HepG2 (cell line): ENCODE results near the gene SPRY1. TPM values are rescaled to one million over a fixed set of nuclear protein-coding genes. Genes with fewer than 3 reads are reported as not detected.
A peak's percentile ranks its signal among the peaks of the same experiment; 100 is the strongest.

ENCODE experiments used
- ATAC-seq: fragments of 200-7000 bp; cut with Tn5 transposase; 3 replicates; pipeline ENCODE4 v1.9.1; 2020; ENCODE audit warnings: mild to moderate bottlenecking, moderate library complexity
- BruUV-seq: library from RNA; stranded (reverse); fragments of 400-500 nt; replicated peaks from 2 replicates; lab custom pipeline; 2021; lab: Mats Ljungman, UMichigan
- CTCF ChIA-PET: fragments of 300-600 bp; formaldehyde crosslinking; extraction: SDS; loops from one replicate; lab custom pipeline; 2021; ENCODE audit warnings: low total read pairs, inconsistent platforms, low intra/inter-chr PET ratio; lab: Yijun Ruan, JAX
- POLR2A ChIA-PET: fragments of 350-600 bp; sonication (Branson Sonifier 250); formaldehyde crosslinking; loops from one replicate; lab custom pipeline; 2020; ENCODE audit warnings: antibody characterized with exemption, inconsistent platforms; lab: Yijun Ruan, JAX
- DNase-seq: peaks from one replicate; pipeline ENCODE4 v3.0.0-alpha.2; 2015; ENCODE audit warnings: low spot score
- FAIRE-seq: peaks from 3 replicates; lab custom pipeline; 2011; peaks lifted over from hg19 to GRCh38; lab: Jason Lieb, UNC
- H2AFZ ChIP-seq: one replicate; pipeline ENCODE4 v1.6.1; 2011; ENCODE audit warnings: low read length, inconsistent platforms
- H3K27ac ChIP-seq: fragments of 300-600 bp; 3 replicates; pipeline ENCODE4 v1.8.0; 2011; ENCODE audit warnings: mixed run types, mild to moderate bottlenecking, mixed read lengths, low read length, inconsistent platforms; ENCODE audit not compliant: insufficient read depth; ENCODE audit errors: extremely low read length
- H3K27me3 ChIP-seq, 2 experiments: fragments of 200-600 bp in 1 of 2; 2 replicates in 1 of 2; 3 replicates in 1 of 2; pipeline versions ENCODE4 v1.6.0 to v1.8.0; 2011; ENCODE audit warnings: low read length in 2 of 2, mild to moderate bottlenecking in 2 of 2, moderate library complexity in 2 of 2, inconsistent platforms in 1 of 2; ENCODE audit not compliant: insufficient read depth in 2 of 2, control insufficient read depth in 1 of 2
- H3K36me3 ChIP-seq, 2 experiments: fragments of 200-600 bp in 1 of 2; replicated peaks in 1 of 2; 2 replicates in 1 of 2; 3 replicates in 1 of 2; pipeline versions ENCODE4 v1.5.1 to v1.8.0; 2011; ENCODE audit warnings: low read length in 2 of 2, inconsistent platforms in 1 of 2; ENCODE audit not compliant: insufficient read depth in 2 of 2, control insufficient read depth in 1 of 2
- H3K4me1 ChIP-seq: 2 replicates; pipeline ENCODE4 v1.5.1; 2012; ENCODE audit warnings: low read length, inconsistent platforms; ENCODE audit not compliant: insufficient read depth
- H3K4me2 ChIP-seq: 2 replicates; pipeline ENCODE4 v1.6.0; 2011; ENCODE audit warnings: low read depth, low read length, inconsistent platforms
- H3K4me3 ChIP-seq, 3 experiments: fragments of 200-600 bp in 1 of 3; sonication (generic), shearing (Covaris generic) in 1 of 3; replicated peaks in 1 of 3; 2 replicates each; pipeline ENCODE4 v1.5.1; 2011 to 2016; ENCODE audit warnings: low read length in 3 of 3, inconsistent platforms in 2 of 3, low read depth in 2 of 3, mild to moderate bottlenecking in 2 of 3, control low read depth in 1 of 3, mixed read lengths in 1 of 3; ENCODE audit not compliant: insufficient read depth in 1 of 3
- H3K79me2 ChIP-seq: one replicate; pipeline ENCODE4 v1.6.1; 2011; ENCODE audit warnings: low read length, inconsistent platforms; ENCODE audit not compliant: insufficient read depth
- H3K9ac ChIP-seq: 2 replicates; pipeline ENCODE4 v1.6.0; 2011; ENCODE audit warnings: mild to moderate bottlenecking, low read depth, low read length, inconsistent platforms; ENCODE audit not compliant: insufficient read depth
- H3K9me3 ChIP-seq: 2 replicates; pipeline ENCODE4 v1.5.1; 2012; ENCODE audit warnings: mild to moderate bottlenecking, low read length
- H4K20me1 ChIP-seq: 2 replicates; pipeline ENCODE4 v1.6.0; 2011; ENCODE audit warnings: inconsistent platforms, mild to moderate bottlenecking, low read length, moderate library complexity; ENCODE audit not compliant: insufficient read depth
- FOXA3 ChIP-seq: IDR thresholded peaks from 2 replicates; pipeline ENCODE4 v1.6.1; 2016; ENCODE audit warnings: missing genetic modification reagents, missing compliant biosample characterization
- FOXP1 ChIP-seq, 2 experiments: fragments of 450-650 bp in 1 of 2; IDR thresholded peaks; 2 replicates each; pipeline ENCODE4 v1.6.1; 2017 to 2018; ENCODE audit warnings: antibody characterized with exemption in 1 of 2
- GATA4 ChIP-seq: sonication (generic); IDR thresholded peaks from 2 replicates; pipeline ENCODE4 v1.6.1; 2016; ENCODE audit warnings: antibody characterized with exemption, low read depth, borderline replicate concordance
- IRF2 ChIP-seq: IDR thresholded peaks from 2 replicates; pipeline ENCODE4 v1.6.1; 2018; ENCODE audit warnings: missing genetic modification reagents, missing compliant biosample characterization
- ISL2 ChIP-seq: sonication (generic); formaldehyde crosslinking; IDR thresholded peaks from 2 replicates; pipeline ENCODE4 v1.5.0; 2020; ENCODE audit warnings: missing genetic modification reagents
- KMT2B ChIP-seq: IDR thresholded peaks from 2 replicates; pipeline ENCODE4 v1.6.1; 2016; ENCODE audit warnings: missing genetic modification reagents, missing compliant biosample characterization
- MED1 ChIP-seq: sonication (generic); formaldehyde crosslinking; IDR thresholded peaks from 2 replicates; pipeline ENCODE4 v1.4.0; 2020; ENCODE audit warnings: missing genetic modification reagents
- NRL ChIP-seq: sonication (generic); formaldehyde crosslinking; IDR thresholded peaks from 2 replicates; pipeline ENCODE4 v1.5.0; 2020; ENCODE audit warnings: missing genetic modification reagents, mild to moderate bottlenecking, moderate library complexity, borderline replicate concordance
- SAP130 ChIP-seq: IDR thresholded peaks from 2 replicates; pipeline ENCODE4 v1.6.1; 2016; ENCODE audit warnings: low read depth
- SMYD3 ChIP-seq: sonication (generic); formaldehyde crosslinking; IDR thresholded peaks from 2 replicates; pipeline ENCODE4 v1.8.1; 2023; ENCODE audit warnings: mild to moderate bottlenecking, missing genetic modification reagents
- STAG1 ChIP-seq: sonication (generic); formaldehyde crosslinking; IDR thresholded peaks from 2 replicates; pipeline ENCODE4 v1.4.0; 2020; ENCODE audit warnings: missing genetic modification reagents
- ZNF264 ChIP-seq: sonication (generic); formaldehyde crosslinking; IDR thresholded peaks from 2 replicates; pipeline ENCODE4 v1.4.0; 2020; ENCODE audit warnings: missing genetic modification reagents
- ZNF329 ChIP-seq: sonication (generic); formaldehyde crosslinking; IDR thresholded peaks from 2 replicates; pipeline ENCODE4 v1.9.0; 2021; ENCODE audit warnings: low read depth, mild to moderate bottlenecking, missing genetic modification reagents
- ZNF549 ChIP-seq: sonication (generic); formaldehyde crosslinking; IDR thresholded peaks from 2 replicates; pipeline ENCODE4 v1.5.0; 2020; ENCODE audit warnings: missing genetic modification reagents
- WGBS: methylation state at CpG from one replicate; pipeline ENCODE4 v1.1.6; 2017; ENCODE audit warnings: low lambda C conversion rate; 5-methylcytosine and 5-hydroxymethylcytosine counted together
- in situ Hi-C: cut with HindIII; loops from 2 replicates; pipeline ENCODE4 v1.10.0; 2017; ENCODE audit warnings: low pct_unique_long_range_greater_than_20kb; ENCODE audit not compliant: extremely low pct_ligation_motif_present
- intact Hi-C: fragments of 100-400 bp; cut with micrococcal nuclease; formaldehyde crosslinking; loops from one replicate; pipeline ENCODE4 v1.10.0; 2022; ENCODE audit not compliant: unreplicated experiment
- polyA plus RNA-seq, 8 experiments: library from polyadenylated mRNA; depleted of rRNA in 3 of 8; stranded (reverse) in 7 of 8; unstranded in 1 of 8; fragments of >200 nt; fragmentation: Illumina TruSeq in 4 of 8; extraction: Trizol in 4 of 8; gene quantifications; 2 replicates each; pipeline versions ENCODE4 v1.2.1 to v1.2.3, GENCODE V29; 2011 to 2016; ENCODE audit warnings: low read depth in 4 of 8, missing spikeins in 1 of 8, mixed read lengths in 1 of 8; ENCODE audit not compliant: insufficient read depth in 1 of 8
- total RNA-seq, 5 experiments: library from RNA; depleted of rRNA; stranded (reverse); fragments of >200 nt; fragmentation: Illumina TruSeq; extraction: Trizol; gene quantifications; 2 replicates each; pipeline ENCODE4 v1.2.3, GENCODE V29; 2016; ENCODE audit warnings: low read depth in 1 of 5
- TF ChIP-seq, protein P1 (sequence below): IDR thresholded peaks from 2 replicates; pipeline ENCODE4 v1.4.0; 2020; ENCODE audit warnings: mild to moderate bottlenecking, missing genetic modification reagents
- TF ChIP-seq, protein P2 (sequence below), 2 experiments: sonication (generic) in 1 of 2; formaldehyde crosslinking in 1 of 2; IDR thresholded peaks; 2 replicates each; pipeline versions ENCODE4 v1.4.0 to v1.6.1; 2018 to 2020; ENCODE audit warnings: missing genetic modification reagents in 2 of 2, borderline replicate concordance in 1 of 2, low read depth in 1 of 2, mild to moderate bottlenecking in 1 of 2, missing biosample characterization in 1 of 2

The SPRY1 gene
- total and polyA plus RNA-seq, 2 of the 13 experiments (the other 11 are each of a cell fraction or from before 2014, with no cell fraction given), result 24.7 to 33.4 TPM

DNA sequence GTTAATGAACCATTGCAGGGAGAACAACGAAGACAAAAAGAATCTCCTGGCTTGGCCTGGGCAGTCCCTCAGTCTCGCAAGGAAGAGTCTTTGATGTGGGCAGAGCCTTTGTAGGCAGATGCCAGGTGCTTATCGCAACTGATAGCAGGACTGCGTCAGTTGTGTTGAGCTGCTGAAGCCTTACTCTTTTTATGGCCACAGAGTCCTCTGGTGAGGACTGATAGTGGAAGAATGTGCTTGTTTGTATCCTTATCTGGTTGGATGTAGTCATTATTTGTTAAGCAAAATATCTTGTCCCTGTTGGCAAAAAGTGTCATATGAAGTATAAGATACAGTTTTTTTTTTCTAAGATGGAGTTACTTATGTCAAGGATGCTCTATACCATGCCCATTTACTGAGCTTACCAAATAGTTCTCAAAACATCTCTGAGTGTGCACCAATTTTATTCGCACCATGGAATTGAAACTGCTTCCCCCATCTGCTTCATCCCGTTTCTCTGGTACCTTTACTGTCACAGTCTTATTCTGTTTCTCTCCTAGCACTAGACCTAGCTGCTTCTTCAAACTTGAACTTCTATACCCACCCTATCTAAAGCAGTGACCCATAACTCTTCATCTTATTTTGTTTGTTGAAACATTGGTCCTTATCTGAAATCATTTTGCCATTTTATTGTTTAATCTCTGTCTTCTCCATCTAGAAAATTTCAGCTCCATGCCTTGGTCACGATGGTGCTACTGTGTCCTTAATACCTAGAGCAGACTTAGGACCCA is 47.0 kb upstream of the SPRY1 start (continued):
- TF ChIP-seq, protein P1, sequence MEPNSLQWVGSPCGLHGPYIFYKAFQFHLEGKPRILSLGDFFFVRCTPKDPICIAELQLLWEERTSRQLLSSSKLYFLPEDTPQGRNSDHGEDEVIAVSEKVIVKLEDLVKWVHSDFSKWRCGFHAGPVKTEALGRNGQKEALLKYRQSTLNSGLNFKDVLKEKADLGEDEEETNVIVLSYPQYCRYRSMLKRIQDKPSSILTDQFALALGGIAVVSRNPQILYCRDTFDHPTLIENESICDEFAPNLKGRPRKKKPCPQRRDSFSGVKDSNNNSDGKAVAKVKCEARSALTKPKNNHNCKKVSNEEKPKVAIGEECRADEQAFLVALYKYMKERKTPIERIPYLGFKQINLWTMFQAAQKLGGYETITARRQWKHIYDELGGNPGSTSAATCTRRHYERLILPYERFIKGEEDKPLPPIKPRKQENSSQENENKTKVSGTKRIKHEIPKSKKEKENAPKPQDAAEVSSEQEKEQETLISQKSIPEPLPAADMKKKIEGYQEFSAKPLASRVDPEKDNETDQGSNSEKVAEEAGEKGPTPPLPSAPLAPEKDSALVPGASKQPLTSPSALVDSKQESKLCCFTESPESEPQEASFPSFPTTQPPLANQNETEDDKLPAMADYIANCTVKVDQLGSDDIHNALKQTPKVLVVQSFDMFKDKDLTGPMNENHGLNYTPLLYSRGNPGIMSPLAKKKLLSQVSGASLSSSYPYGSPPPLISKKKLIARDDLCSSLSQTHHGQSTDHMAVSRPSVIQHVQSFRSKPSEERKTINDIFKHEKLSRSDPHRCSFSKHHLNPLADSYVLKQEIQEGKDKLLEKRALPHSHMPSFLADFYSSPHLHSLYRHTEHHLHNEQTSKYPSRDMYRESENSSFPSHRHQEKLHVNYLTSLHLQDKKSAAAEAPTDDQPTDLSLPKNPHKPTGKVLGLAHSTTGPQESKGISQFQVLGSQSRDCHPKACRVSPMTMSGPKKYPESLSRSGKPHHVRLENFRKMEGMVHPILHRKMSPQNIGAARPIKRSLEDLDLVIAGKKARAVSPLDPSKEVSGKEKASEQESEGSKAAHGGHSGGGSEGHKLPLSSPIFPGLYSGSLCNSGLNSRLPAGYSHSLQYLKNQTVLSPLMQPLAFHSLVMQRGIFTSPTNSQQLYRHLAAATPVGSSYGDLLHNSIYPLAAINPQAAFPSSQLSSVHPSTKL (CRISPR knock-in tag), result peak; percentile 33; the same call in 1 of the 2 replicates
- peak; percentile 49; the same call in 1 of the 2 replicates for TF ChIP-seq ISL2
- TF ChIP-seq GATA4, result peak; percentile 84

DNA sequence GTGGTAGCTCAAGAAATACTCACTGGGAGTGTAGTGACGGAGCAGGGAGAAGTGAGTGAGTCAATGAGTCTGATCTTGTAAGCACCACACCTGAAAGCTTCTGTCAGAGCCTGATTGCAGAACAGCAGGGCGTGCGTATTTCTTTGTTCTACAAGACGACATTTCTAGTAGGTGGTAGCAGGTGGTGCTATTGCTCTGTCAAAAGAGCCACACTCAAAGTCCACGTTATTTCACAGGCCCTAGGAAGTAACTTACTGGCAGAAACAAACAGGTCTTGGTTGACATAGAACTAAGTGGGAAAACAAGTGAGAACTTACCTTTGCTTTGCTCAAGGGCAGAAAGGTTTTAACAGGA is 46.4 kb upstream of the SPRY1 start:
- H3K9ac ChIP-seq, result 0 out of 2 replicates have a peak overlapping the region, but pooled peaks have one; percentile 19
- H3K4me2 ChIP-seq, result peak overlapping the region; percentile 74
- H4K20me1 ChIP-seq, result no peaks in the 10 kb centered on the region
- no peaks in the 10 kb centered on the region for H3K27me3 ChIP-seq
- no peaks in the 10 kb centered on the region for H3K79me2 ChIP-seq
- POLR2A ChIA-PET, result interaction anchor here (1.0 to 1.6 kb wide), 2 partner anchors 10 to 206 kb away, joined by 5 to 6 read pairs; no protein-coding TSS in a partner anchor
- H3K4me3 ChIP-seq, result peak overlapping the region in 1 of 3 experiments; percentile 15; a peak in 1 of 6 replicates
- BruUV-seq, result no TSS peak
- CTCF ChIA-PET, result interaction anchor here (1.0 kb wide), 1 partner anchor 310 kb away, joined by 3 read pairs; no protein-coding TSS in a partner anchor
- no peak overlapping the region for H3K27ac ChIP-seq
- H3K9me3 ChIP-seq, result no peaks in the 10 kb centered on the region
- H3K4me1 ChIP-seq, result peaks cover 48% of the 10 kb centered on the region
- peak; percentile 55 for FAIRE-seq
- ATAC-seq, result peak; percentile 91
- no peaks in the 10 kb centered on the region for H3K36me3 ChIP-seq
- intact Hi-C loops (loop anchor here (1.0 to 10.0 kb wide), 3 partner anchors 247 to 915 kb away; no protein-coding TSS in a partner anchor), in situ Hi-C loops (no loop called here)
- 1% methylated on average over 5 of the region's 5 CpGs for WGBS
- peak; percentile 81 for DNase-seq
- H2AFZ ChIP-seq, result no peak overlapping the region
- TF ChIP-seq FOXA3 (peak; percentile 7; the same call in 1 of the 2 replicates), ZNF264 (CRISPR knock-in tag) (no peak), NRL (CRISPR knock-in tag) (no peak), SAP130 (CRISPR knock-in tag) (0 out of 2 replicates have a peak, but pooled peaks have one; percentile 2), ZNF549 (CRISPR knock-in tag) (no peak), ZNF329 (CRISPR knock-in tag) (no peak), MED1 (CRISPR knock-in tag) (peak; percentile 59), IRF2 (CRISPR knock-in tag) (0 out of 2 replicates have a peak, but pooled peaks have one; percentile 21), KMT2B (CRISPR knock-in tag) (no peak), SMYD3 (no peak), FOXP1 (IDR thresholded peaks at IDR 0.05) (no peak), FOXP1 (CRISPR knock-in tag; IDR thresholded peaks at IDR 0.05) (peak; percentile 17; the same call in 1 of the 2 replicates), STAG1 (CRISPR knock-in tag) (peak; percentile 90)
- TF ChIP-seq, protein P2, sequence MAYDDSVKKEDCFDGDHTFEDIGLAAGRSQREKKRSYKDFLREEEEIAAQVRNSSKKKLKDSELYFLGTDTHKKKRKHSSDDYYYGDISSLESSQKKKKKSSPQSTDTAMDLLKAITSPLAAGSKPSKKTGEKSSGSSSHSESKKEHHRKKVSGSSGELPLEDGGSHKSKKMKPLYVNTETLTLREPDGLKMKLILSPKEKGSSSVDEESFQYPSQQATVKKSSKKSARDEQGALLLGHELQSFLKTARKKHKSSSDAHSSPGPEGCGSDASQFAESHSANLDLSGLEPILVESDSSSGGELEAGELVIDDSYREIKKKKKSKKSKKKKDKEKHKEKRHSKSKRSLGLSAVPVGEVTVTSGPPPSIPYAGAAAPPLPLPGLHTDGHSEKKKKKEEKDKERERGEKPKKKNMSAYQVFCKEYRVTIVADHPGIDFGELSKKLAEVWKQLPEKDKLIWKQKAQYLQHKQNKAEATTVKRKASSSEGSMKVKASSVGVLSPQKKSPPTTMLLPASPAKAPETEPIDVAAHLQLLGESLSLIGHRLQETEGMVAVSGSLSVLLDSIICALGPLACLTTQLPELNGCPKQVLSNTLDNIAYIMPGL (CRISPR knock-in tag; IDR thresholded peaks at IDR 0.05; ENCODE audit: borderline replicate concordance in 1 of 2, low read depth in 1 of 2), result peak; percentile 17 to 57; a peak in 1 of 4 replicates
